Measurements from ENCODE around the gene IQCE.

IQCE gene

DNA sequence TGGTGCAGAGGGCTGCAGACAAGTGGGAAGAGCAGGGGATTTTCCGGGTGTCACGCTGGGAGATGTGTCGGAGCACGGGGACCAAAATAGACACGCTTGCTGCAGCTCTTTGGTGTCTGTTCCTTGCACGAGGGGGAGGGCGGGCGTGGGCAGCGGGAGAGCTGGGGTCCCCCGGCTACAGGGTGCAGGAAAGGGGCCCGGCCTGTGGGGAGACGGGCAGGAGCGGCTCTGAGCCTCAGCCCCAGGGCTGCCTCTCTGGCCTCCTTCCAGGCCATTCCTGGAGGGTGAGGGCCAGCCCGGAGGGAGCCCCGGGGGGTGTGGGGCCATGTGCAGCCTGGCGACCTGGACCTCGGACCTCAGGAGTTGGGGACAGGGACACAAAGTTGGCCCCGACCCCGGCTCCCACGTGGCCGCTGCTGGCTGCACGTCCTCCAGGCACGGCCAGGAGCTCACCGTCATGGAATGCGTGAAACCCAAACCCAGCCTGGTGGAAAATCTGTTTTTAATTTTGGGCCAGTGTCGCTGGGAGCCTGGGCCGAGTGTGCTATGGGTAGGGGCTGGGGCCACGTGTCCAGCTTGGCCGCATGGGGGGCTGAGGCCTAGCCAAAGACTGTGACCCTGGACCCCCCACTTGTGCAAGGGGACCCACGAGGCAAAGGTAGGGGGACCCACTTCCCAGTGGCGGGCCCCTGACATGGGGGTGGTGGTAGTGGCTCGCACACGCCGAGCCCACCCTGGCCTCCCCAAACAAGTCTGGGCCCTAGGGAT is 79.6 kb downstream of the IQCE start:
- CTCF ChIA-PET = interaction anchor here (1.5 kb wide), 1 partner anchor 33 kb away, joined by 6 read pairs; no protein-coding TSS in a partner anchor
- POLR2A ChIA-PET = interaction anchor here (0.5 kb wide), 1 partner anchor 31 kb away, joined by 3 read pairs; no protein-coding TSS in a partner anchor
- DNase-seq (ENCODE audit: extremely low spot score) = no peak
- TF ChIP-seq, protein P1, sequence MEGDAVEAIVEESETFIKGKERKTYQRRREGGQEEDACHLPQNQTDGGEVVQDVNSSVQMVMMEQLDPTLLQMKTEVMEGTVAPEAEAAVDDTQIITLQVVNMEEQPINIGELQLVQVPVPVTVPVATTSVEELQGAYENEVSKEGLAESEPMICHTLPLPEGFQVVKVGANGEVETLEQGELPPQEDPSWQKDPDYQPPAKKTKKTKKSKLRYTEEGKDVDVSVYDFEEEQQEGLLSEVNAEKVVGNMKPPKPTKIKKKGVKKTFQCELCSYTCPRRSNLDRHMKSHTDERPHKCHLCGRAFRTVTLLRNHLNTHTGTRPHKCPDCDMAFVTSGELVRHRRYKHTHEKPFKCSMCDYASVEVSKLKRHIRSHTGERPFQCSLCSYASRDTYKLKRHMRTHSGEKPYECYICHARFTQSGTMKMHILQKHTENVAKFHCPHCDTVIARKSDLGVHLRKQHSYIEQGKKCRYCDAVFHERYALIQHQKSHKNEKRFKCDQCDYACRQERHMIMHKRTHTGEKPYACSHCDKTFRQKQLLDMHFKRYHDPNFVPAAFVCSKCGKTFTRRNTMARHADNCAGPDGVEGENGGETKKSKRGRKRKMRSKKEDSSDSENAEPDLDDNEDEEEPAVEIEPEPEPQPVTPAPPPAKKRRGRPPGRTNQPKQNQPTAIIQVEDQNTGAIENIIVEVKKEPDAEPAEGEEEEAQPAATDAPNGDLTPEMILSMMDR (IDR thresholded peaks at IDR 0.05; ENCODE audit: control extremely low read depth, extremely low read depth, low read depth, missing control alignments) = no peak

DNA sequence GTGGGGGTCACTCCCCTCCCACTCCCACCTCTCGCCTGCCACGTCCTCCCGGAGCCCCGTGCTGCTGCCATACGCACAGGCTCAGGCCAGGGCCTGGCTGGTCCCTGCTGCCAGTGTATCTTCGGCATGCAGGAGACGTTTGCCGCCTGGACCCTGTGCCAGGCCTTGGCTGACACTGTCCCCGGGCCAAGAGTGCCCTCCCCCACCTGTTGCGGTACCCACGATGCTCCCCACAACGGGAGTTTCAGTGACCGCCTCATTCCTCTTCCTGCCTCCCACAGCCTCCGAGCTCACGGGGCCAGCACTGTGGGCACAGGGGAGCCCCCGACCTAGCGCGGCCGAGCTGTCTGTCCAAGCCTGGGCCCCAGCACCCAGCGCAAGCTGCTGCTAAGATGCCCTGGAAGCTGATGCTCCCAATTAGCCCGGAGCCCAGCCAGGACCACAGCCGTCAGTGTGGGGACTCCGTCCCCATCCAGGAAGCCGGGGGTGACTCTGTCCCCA is 80.5 kb downstream of the IQCE start:
- CTCF ChIA-PET = no interaction called here
- DNase-seq (ENCODE audit: extremely low spot score) = no peak
- POLR2A ChIA-PET = no interaction called here
- TF ChIP-seq, protein P1 (IDR thresholded peaks at IDR 0.05; ENCODE audit: control extremely low read depth, extremely low read depth, low read depth, missing control alignments) = no peak

GRCh38 chr7:2639695-2640481 is 81.1 kb downstream of the IQCE start:
- ChIA-PET POLR2A (no interaction called here), CTCF (no interaction called here)
- no peak for DNase-seq (ENCODE audit: extremely low spot score)

GRCh38 chr7:2640482-2640830 is 81.7 kb downstream of the IQCE start:
- TF ChIP-seq, protein P1 (IDR thresholded peaks at IDR 0.05; ENCODE audit: control extremely low read depth, extremely low read depth, low read depth, missing control alignments) = no peak
- CTCF ChIA-PET = no interaction called here
- POLR2A ChIA-PET = no interaction called here
- no peak for DNase-seq (ENCODE audit: extremely low spot score)

More at GRCh38 chr7:2639695-2640481, 81.1 kb downstream of the IQCE start:
- TF ChIP-seq, protein P1 (IDR thresholded peaks at IDR 0.05; ENCODE audit: control extremely low read depth, extremely low read depth, low read depth, missing control alignments) = no peak

- ChIA-PET CTCF (interaction anchor here (1.0 kb wide), 1 partner anchor 32 kb away, joined by 3 read pairs; no protein-coding TSS in a partner anchor), POLR2A (no interaction called here)
- no peak for DNase-seq (ENCODE audit: extremely low spot score)
- TF ChIP-seq, protein P1 (IDR thresholded peaks at IDR 0.05; ENCODE audit: control extremely low read depth, extremely low read depth, low read depth, missing control alignments) = no peak
Observed at GRCh38 chr7:2640846-2641316, 82.1 kb downstream of the IQCE start.
